Effector memory CD8-positive, alpha-beta T cell (primary cell): ENCODE measurements around the gene PRSS22.

Source experiments
- ATAC-seq: fragments of 150-1000 bp; cut with Tn5 transposase; replicated peaks from 2 replicates; pipeline ENCODE4 v1.10.0; 2021; ENCODE audit warnings: mild to moderate bottlenecking, moderate library complexity
- DNase-seq, 3 experiments: peaks; one replicate each; pipeline ENCODE4 v3.0.0; 2021
- H3K27ac Mint-ChIP-seq, 2 donors: one replicate each; pipeline ENCODE4 v1.8.0; 2022; ENCODE audit warnings: mild to moderate bottlenecking in 2 of 2, mixed read lengths in 2 of 2, moderate library complexity in 2 of 2
- H3K27me3 Mint-ChIP-seq, 2 donors: one replicate each; pipeline ENCODE4 v1.8.0; 2022; ENCODE audit warnings: mixed read lengths in 2 of 2
- H3K36me3 Mint-ChIP-seq: one replicate; pipeline ENCODE4 v1.8.0; 2022; ENCODE audit warnings: mild to moderate bottlenecking, moderate library complexity, mixed read lengths; ENCODE audit not compliant: insufficient read depth
- H3K4me1 Mint-ChIP-seq, 2 donors: one replicate each; pipeline ENCODE4 v1.8.0; 2022; ENCODE audit warnings: low read depth in 2 of 2, mixed read lengths in 2 of 2
- H3K4me3 Mint-ChIP-seq, 2 donors: one replicate each; pipeline ENCODE4 v1.8.0; 2022; ENCODE audit warnings: mild to moderate bottlenecking in 2 of 2, mixed read lengths in 2 of 2, moderate library complexity in 2 of 2
- H3K9me3 Mint-ChIP-seq, 2 donors: one replicate each; pipeline ENCODE4 v1.8.0; 2022; ENCODE audit warnings: mixed read lengths in 2 of 2

PRSS22 gene

DNA sequence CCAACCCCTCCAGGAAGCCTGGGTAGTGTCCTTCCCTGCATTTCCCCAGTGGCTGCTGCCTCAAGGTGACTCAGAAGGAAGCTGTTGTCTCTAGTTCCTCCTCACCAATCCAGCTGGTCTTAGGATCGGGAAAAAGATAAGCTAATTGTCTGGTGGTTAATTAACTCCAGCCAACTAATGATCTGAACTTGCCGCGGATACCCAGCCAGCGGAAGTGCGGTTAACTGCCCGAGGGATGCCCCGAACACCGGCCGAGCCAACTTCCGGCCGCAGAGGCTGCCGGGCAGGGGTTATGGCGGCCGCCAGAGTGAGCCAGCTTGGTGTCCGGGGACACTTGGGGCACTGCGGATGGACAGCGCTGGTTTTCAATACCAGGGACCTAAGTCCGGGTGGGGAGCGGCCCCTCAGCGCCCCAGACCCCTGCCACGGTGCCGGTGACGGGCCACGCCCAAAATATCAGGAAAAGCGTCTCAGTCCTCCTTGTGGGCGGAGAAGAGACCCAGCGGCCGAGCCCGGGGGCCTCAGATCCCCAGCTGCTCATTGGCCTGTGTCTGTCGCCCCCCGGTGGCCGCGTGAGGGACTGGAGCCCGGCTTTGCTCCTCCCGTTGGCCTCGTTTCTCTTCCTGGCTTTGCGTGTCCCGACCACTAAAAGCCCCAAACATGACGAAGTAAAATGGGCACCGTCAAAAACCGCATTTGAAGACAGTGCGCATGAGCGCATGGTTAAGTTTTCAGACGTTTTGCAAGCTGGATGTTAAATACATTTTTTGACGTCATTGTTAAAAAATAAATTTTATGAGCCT lies 10.2 kb upstream of the PRSS22 start:
- H3K9me3 Mint-ChIP-seq = no peaks in the 10 kb centered on the region
- H3K4me3 Mint-ChIP-seq = peak overlapping the region; percentile 89 to 90
- peak overlapping the region; percentile 93 to 95 for H3K27ac Mint-ChIP-seq
- H3K36me3 Mint-ChIP-seq = peaks cover 7% of the 10 kb centered on the region
- H3K4me1 Mint-ChIP-seq = peaks cover 14 to 21% of the 10 kb centered on the region in 2 donors
- H3K27me3 Mint-ChIP-seq = no peaks in the 10 kb centered on the region
- DNase-seq = peak; percentile 98
- ATAC-seq = peak; percentile 95

DNA sequence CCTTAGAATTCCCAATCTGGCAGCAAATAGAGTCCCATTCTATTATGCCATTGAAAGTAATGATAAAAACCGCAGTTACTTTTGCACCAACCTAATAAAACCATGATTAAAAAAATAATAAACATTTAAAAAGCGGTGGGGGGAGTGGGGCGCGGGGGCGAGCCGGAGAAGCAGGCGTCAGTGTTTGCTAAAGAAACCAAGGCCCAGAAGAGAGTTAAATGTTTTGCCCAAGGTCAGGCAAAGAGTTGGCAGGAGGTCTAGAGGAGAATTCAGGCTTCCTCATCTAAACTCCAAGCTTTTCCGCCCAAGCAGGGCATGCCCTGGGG lies 9.7 kb upstream of the PRSS22 start:
- H3K36me3 Mint-ChIP-seq = peaks cover 7% of the 10 kb centered on the region
- ATAC-seq = no peak
- peak overlapping the region; percentile 89 to 90 for H3K4me3 Mint-ChIP-seq
- peaks cover 14 to 21% of the 10 kb centered on the region in 2 donors for H3K4me1 Mint-ChIP-seq
- peak overlapping the region; percentile 93 to 95 for H3K27ac Mint-ChIP-seq
- no peaks in the 10 kb centered on the region for H3K27me3 Mint-ChIP-seq
- no peaks in the 10 kb centered on the region for H3K9me3 Mint-ChIP-seq
- DNase-seq = no peak

DNA sequence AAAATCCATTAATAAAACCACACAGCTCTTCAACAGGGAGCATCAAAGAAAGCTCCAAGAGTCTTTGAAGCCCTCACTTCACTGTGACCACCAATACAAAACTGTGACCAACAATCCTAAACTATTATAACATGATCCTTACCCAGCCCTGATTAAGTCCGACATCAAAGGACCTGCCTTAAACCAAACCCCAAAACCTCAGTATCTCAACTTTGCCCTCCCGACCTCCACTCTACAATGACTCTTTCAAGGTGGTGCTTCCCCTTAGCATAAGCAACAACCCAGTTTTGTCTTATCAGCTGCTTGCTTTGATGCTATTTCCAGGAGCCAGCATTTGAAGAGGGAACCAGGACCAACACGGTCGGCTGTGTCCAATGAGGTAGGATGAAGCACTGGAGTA lies 8.5 kb upstream of the PRSS22 start:
- ATAC-seq (no peak), DNase-seq (no peak)
- Mint-ChIP-seq H3K9me3 (no peaks in the 10 kb centered on the region), H3K27ac (no peak overlapping the region), H3K36me3 (peaks cover 9% of the 10 kb centered on the region), H3K4me1 (peaks cover 14 to 21% of the 10 kb centered on the region in 2 donors), H3K27me3 (peaks cover 0 to under 1% of the 10 kb centered on the region in 2 donors), H3K4me3 (no peak overlapping the region)

DNA sequence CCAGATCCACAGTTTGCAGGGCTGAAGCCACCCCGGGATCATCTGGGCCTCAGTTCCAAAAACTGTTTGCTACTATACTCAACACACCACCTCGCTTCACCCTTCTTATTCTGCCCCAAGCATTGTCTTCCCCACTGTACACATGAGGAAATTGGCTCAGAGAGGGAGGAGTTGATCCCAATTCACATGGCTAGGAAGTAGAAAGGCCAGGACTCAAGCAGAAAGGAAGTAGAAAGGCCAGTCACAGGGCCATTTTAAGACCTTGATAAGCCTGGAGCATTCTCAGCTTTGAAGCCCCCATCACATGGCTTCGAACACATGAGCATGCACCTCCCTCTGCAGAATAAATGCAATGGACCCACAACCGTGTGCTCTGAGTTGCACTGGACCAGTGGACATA lies 7.7 kb upstream of the PRSS22 start:
- Mint-ChIP-seq H3K9me3 (no peaks in the 10 kb centered on the region), H3K4me1 (peaks cover 14 to 21% of the 10 kb centered on the region in 2 donors), H3K36me3 (peaks cover 9% of the 10 kb centered on the region), H3K27me3 (peaks cover 0 to 7% of the 10 kb centered on the region in 2 donors), H3K4me3 (no peak overlapping the region), H3K27ac (peak overlapping the region in 1 of 2 donors; percentile 27)
- ATAC-seq = no peak
- DNase-seq = no peak

DNA sequence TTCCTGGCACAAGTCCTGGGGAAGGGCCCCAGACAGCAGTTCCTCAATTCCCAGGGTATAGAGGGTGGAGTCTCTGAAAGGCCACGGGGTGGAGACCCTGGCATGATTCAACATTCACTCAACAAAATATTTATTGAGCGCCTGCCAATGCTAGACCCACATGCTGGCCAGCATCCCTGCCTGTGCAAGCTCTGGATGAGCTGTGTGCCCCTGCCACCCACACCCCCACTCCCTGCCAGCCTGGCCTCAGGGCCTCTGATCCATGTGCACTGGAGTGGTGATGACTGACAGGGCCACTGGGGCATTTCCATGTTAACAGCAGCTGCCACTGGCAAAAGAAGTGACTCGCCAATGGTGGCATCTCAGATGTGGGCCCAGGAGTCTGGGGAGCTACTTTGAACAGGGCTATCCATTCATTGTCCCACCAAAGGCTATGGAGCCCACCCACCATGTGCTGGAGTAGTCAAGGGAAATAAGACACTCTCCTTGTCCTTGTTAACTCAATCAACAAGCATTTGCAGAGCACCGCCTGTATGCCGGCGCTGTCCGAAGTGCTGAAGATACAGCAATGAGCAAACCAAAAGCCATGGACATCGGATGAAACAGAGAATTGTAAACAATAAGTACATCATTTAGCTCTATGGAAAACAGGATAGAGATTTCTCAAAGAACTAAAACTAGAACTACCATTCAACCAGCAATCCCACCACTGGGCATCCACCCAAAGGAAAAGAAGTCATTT lies 3.0 kb upstream of the PRSS22 start:
- no peak for ATAC-seq
- Mint-ChIP-seq H3K9me3 (no peaks in the 10 kb centered on the region), H3K27ac (no peak overlapping the region), H3K27me3 (peaks cover 12 to 26% of the 10 kb centered on the region in 2 donors), H3K4me3 (no peak overlapping the region), H3K36me3 (peaks cover 7% of the 10 kb centered on the region), H3K4me1 (peaks cover 5 to 8% of the 10 kb centered on the region in 2 donors)
- no peak for DNase-seq

DNA sequence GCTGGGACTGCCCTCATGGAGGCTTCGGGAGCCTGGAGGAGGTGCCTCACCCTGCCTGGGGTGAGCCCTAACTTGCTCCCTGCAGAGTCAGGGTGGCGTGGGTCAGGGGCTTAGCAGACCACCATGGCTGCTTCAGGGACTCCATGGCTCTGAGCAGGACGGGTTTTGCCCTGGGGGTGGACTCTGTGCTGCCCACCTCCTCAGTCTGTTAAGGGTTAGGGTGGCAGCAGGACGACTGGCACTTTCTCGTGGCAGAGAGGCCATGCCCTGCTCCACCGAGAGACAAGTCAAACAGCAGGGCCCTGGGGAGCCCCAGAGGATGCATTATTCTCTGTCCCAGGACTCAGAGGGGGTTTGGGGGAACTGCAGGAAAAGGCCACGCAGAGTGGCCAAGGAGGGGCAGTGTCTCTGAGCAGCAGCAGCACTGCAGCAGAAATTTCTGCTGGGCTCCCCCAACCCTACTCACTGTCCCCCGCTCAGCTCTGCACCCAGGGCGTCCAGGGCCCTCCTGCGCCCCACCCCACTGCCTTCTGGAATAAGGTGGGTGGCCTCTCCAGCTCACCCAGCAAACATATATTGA lies 1.8 kb upstream of the PRSS22 start:
- Mint-ChIP-seq H3K9me3 (peaks cover 0 to 1% of the 10 kb centered on the region in 2 donors), H3K4me3 (no peak overlapping the region), H3K27ac (no peak overlapping the region), H3K4me1 (peaks cover 5 to 6% of the 10 kb centered on the region in 2 donors), H3K36me3 (peaks cover 7% of the 10 kb centered on the region), H3K27me3 (peaks cover 12 to 26% of the 10 kb centered on the region in 2 donors)
- DNase-seq (no peak), ATAC-seq (no peak)

DNA sequence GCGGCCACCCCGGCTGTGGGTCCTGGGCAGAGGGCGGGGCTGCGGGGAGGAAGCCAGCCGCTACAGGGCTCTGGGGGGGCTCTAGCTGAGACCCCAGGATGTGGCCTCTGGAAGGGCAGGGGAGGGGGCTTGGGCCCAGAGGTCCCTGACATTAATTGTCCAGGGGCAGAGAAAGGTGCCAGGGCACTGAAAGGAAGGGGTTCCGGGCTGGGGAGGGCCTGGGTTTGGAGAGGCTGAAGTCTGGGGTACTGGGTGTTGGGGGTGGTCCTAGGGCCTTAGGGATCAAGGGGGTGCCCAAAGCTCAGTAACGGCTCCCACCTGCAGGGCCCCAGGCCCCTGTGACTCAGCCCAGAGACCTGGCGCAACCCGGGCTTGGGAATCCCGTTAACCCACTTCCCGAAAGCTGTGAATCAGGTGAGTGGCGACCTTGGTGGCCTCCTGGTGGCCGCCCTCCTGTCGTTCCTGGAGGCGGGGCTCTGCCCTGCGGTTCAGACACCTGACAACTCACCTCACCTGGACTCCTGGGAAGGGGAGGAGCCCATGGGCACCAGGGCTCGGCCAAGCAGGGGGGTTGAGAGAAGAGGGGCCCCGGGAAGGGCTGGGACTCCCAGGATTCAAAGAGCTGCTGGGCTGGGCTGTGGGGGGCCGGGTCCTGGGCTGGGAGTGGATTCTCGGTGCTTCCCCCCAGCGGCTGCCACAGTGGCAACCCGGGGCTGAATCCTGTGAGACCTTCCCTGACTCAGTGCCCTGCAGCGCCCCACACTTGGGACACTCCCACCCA lies 465 bp upstream of the PRSS22 start:
- Mint-ChIP-seq H3K27me3 (peaks cover 12 to 26% of the 10 kb centered on the region in 2 donors), H3K27ac (no peak overlapping the region), H3K4me1 (peaks cover 5 to 6% of the 10 kb centered on the region in 2 donors), H3K9me3 (peaks cover 2 to 9% of the 10 kb centered on the region in 2 donors), H3K4me3 (peak overlapping the region; percentile 33 to 75), H3K36me3 (peaks cover 7% of the 10 kb centered on the region)
- ATAC-seq (peak; percentile 48), DNase-seq (no peak)

DNA sequence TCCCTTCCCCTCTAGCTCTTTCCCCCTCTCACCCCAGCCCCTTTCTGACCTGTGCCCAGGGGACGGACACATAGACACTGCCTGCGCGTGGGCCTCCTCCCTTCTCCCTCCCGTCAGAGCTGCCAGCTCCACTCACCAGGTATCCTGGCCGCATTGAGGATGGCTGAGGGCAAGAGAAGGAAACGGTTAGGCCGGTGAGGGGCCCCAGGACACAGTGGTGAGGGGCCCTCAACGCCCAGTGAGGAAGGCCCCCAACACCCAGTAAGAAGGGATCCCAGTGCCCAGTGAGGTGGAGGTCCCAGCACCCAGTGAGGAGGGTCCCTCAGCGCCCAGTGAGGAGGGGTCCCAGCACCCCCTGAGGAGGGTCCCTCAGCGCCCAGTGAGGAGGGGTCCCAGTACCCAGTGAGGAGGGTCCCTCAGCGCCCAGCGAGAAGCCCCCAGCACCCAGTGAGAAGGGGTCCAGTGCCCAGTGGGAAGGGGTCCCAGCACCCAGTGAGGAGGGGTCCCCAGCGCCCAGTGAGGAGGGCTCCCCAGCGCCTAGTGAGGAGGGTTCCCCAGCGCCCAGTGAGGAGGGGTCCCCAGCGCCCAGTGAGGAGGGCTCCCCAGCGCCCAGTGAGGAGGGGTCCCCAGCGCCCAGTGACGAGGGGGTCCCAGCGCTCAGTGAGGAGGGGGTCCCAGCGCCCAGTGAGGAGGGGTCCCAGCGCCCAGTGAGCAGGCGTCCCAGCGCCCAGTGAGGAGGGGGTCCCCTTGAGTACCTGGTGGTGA lies 1.1 kb downstream of the PRSS22 start:
- H3K4me3 Mint-ChIP-seq = peak overlapping the region in 1 of 2 donors; percentile 46
- H3K27ac Mint-ChIP-seq = peak overlapping the region in 1 of 2 donors; percentile 70
- ATAC-seq = no peak

DNA sequence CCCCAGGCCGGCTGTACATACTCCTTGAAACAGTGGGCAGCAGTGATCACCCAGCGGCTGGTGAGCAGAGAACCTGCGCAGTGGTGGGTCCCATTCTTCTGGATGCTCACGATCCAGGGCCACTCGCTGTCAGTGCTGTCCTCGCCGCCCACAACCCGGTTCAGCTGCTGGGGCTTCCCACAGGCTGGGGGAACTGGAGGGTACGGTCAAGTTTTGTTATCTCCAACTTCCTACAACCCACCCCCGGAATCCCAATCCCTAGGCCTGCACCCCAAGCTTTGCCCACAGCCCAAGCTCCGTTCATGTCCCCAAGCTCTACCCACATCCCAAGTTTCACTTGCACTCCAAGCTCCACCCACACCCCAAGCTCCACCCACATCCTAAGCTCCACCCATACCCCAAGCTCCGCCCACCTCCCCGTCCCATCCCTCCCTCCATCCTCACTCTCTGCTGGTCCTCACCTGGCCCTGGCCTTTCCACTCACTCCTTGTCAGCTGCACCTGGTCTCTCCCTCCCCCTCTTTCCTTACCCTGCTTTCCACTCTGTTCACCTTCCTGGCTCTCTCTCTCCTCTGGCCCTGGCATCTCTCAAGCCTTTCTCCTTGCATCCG lies 1.8 kb downstream of the PRSS22 start:
- peak overlapping the region in 1 of 2 donors; percentile 70 for H3K27ac Mint-ChIP-seq
- H3K4me3 Mint-ChIP-seq = no peak overlapping the region
- ATAC-seq = no peak
- peaks cover 5% of the 10 kb centered on the region for H3K36me3 Mint-ChIP-seq
- H3K9me3 Mint-ChIP-seq = peaks cover 2 to 9% of the 10 kb centered on the region in 2 donors
- peaks cover 5 to 6% of the 10 kb centered on the region in 2 donors for H3K4me1 Mint-ChIP-seq
- peaks cover 12 to 22% of the 10 kb centered on the region in 2 donors for H3K27me3 Mint-ChIP-seq
- peak in 1 of 3 experiments; percentile 30 for DNase-seq

More for the DNA sequence above, 1.1 kb downstream of the PRSS22 start:
- peaks cover 5% of the 10 kb centered on the region for H3K36me3 Mint-ChIP-seq
- H3K9me3 Mint-ChIP-seq = peaks cover 2 to 9% of the 10 kb centered on the region in 2 donors
- H3K27me3 Mint-ChIP-seq = peaks cover 12 to 26% of the 10 kb centered on the region in 2 donors
- H3K4me1 Mint-ChIP-seq = peaks cover 5 to 6% of the 10 kb centered on the region in 2 donors
- DNase-seq = no peak

DNA sequence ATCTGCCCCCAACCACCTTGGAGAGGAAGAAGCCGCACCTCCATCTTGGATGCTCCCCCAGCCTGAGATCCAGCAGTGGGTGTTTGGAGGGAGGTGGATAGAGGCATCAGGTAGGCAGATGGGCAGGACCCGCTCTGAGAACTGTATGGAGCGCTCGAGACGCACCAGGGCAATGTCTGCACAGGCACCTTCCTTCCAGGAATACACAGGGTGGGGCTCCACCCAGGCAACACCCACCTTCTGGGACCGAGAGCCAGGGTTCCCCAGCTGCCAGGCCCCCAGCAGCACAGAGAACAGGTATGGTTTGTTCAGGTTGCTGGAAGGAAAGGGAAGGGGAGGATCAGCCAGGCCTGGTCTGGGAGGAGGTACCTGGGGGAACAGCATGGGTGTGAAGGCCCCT lies 2.4 kb downstream of the PRSS22 start:
- DNase-seq (no peak), ATAC-seq (no peak)
- Mint-ChIP-seq H3K9me3 (peaks cover 2 to 9% of the 10 kb centered on the region in 2 donors), H3K4me3 (no peak overlapping the region), H3K27me3 (peaks cover 12 to 18% of the 10 kb centered on the region in 2 donors), H3K27ac (no peak overlapping the region), H3K36me3 (peaks cover 5% of the 10 kb centered on the region), H3K4me1 (peaks cover 5 to 6% of the 10 kb centered on the region in 2 donors)

DNA sequence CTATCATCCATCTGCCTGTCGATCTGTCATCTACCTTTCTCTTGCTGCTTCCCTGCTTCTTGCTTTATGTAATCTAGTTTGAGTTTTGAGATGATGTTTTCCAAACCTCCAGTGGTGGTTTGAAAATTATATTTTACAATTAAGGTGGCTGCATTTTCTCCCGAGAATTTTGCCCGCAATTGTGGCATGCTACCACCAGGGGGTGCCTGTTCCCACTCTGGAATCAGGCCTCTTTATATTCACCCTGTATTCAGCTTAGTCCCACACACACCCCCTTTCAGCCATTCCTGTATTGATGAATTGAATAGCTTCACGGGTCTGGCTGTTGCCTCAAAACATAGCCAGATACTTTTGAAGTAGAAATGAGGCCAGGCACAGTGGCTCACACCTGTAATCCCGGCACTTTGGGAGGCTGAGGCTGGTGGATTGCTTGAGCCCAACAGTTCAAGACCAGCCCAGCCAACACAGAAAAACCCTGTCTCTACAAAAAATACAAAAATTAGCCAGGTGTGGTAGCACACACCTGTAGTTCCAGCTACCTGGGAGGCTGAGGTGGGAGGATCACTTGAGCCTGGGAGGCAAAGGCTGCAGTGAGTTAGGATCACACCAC lies 3.2 kb downstream of the PRSS22 start:
- Mint-ChIP-seq H3K27ac (no peak overlapping the region), H3K4me1 (peaks cover 5 to 6% of the 10 kb centered on the region in 2 donors), H3K27me3 (peaks cover 6 to 16% of the 10 kb centered on the region in 2 donors), H3K36me3 (peaks cover 5% of the 10 kb centered on the region), H3K4me3 (no peak overlapping the region), H3K9me3 (peaks cover 2 to 9% of the 10 kb centered on the region in 2 donors)
- DNase-seq (no peak), ATAC-seq (no peak)
